ENCODE measurements around the gene NOS1AP.

- TF ChIP-seq JUN (IDR thresholded peaks at IDR 0.05; ENCODE audit: borderline replicate concordance, insufficient read depth, insufficient read length, low read depth) (no peak), CTCF (IDR thresholded peaks at IDR 0.05; ENCODE audit: extremely low read depth in 1 of 2, insufficient read depth in 1 of 2, low read depth in 1 of 2, low read length in 2 of 2) (no peak), POLR2A (IDR thresholded peaks at IDR 0.05; ENCODE audit: low read depth, low read length) (no peak), EZH2 (IDR thresholded peaks at IDR 0.05; ENCODE audit: borderline replicate concordance, low read depth, low read length, severe bottlenecking) (no peak), MAX (IDR thresholded peaks at IDR 0.05; ENCODE audit: insufficient read depth, insufficient read length) (no peak), POLR2AphosphoS5 (IDR thresholded peaks at IDR 0.05; ENCODE audit: insufficient read depth, low read depth, low read length) (no peak)
Measured at GRCh38 chr1:162177126-162177525, 107.6 kb downstream of the NOS1AP start.
